Nephron (organoid): Measurements from ENCODE around the gene HPCAL1.

Experiments
- H3K27ac Mint-ChIP-seq, 3 experiments: 2 replicates each; pipeline ENCODE4 v1.8.0; 2020; ENCODE audit warnings: mixed read lengths in 3 of 3, mild to moderate bottlenecking in 2 of 3, moderate library complexity in 1 of 3
- H3K27me3 Mint-ChIP-seq: 2 replicates; pipeline ENCODE4 v1.8.0; 2021; ENCODE audit warnings: low read depth, mild to moderate bottlenecking, moderate library complexity, mixed read lengths
- H3K36me3 Mint-ChIP-seq: 2 replicates; pipeline ENCODE4 v1.8.0; 2020; ENCODE audit warnings: low read depth, mixed read lengths
- H3K4me1 Mint-ChIP-seq: 2 replicates; pipeline ENCODE4 v1.8.0; 2020; ENCODE audit warnings: mixed read lengths
- H3K4me3 Mint-ChIP-seq, 3 experiments: 2 replicates each; pipeline ENCODE4 v1.8.0; 2020; ENCODE audit warnings: mild to moderate bottlenecking in 3 of 3, mixed read lengths in 3 of 3, moderate library complexity in 2 of 3
- H3K9me3 Mint-ChIP-seq: 2 replicates; pipeline ENCODE4 v1.8.0; 2020; ENCODE audit warnings: mixed read lengths
- TF ChIP-seq, protein P1 (sequence below), 3 experiments: fragments of 200-600 bp; sonication (generic); IDR thresholded peaks; one replicate each; pipeline ENCODE4 v1.5.0; 2021; ENCODE audit warnings: antibody characterized with exemption in 3 of 3; ENCODE audit not compliant: unreplicated experiment in 3 of 3

The HPCAL1 gene

DNA sequence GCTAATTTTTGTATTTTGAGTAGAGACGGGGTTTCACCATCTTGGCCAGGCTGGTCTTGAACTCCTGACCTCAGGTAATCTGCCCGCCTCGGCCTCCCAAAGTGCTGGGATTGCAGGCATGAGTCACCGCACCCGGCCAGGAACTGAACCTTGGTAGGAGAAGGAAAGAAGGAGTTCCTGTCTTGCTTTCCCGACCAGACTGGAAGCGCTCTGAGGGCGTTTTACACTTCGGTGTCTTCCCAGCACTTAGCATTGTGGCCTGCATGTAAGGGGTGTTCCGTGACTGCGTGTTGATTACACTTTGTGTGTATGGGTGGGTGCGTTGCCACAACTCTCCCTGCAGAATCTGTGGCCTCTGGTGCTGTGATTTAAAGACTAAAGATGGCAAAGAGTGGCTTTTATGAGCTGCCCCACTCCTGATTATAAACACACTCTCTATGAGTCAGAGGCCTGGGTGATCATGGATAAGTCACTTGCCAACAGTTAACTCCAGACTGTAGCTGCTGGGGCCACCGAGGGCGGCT is 99.4 kb downstream of the HPCAL1 start:
- no peak overlapping the region for H3K27ac Mint-ChIP-seq
- peaks cover 20% of the 10 kb centered on the region for H3K36me3 Mint-ChIP-seq
- H3K4me3 Mint-ChIP-seq = no peak overlapping the region

GRCh38 chr2:10402653-10403215 is 100.0 kb downstream of the HPCAL1 start:
- H3K4me1 Mint-ChIP-seq = peaks cover 11% of the 10 kb centered on the region
- H3K27me3 Mint-ChIP-seq = peaks cover 31% of the 10 kb centered on the region
- peak overlapping the region in 1 of 3 experiments; percentile 48 for H3K27ac Mint-ChIP-seq
- TF ChIP-seq, protein P1, sequence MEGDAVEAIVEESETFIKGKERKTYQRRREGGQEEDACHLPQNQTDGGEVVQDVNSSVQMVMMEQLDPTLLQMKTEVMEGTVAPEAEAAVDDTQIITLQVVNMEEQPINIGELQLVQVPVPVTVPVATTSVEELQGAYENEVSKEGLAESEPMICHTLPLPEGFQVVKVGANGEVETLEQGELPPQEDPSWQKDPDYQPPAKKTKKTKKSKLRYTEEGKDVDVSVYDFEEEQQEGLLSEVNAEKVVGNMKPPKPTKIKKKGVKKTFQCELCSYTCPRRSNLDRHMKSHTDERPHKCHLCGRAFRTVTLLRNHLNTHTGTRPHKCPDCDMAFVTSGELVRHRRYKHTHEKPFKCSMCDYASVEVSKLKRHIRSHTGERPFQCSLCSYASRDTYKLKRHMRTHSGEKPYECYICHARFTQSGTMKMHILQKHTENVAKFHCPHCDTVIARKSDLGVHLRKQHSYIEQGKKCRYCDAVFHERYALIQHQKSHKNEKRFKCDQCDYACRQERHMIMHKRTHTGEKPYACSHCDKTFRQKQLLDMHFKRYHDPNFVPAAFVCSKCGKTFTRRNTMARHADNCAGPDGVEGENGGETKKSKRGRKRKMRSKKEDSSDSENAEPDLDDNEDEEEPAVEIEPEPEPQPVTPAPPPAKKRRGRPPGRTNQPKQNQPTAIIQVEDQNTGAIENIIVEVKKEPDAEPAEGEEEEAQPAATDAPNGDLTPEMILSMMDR (IDR thresholded peaks at IDR 0.05; ENCODE audit: unreplicated experiment in 3 of 3) = no peak
- H3K4me3 Mint-ChIP-seq = no peak overlapping the region
- H3K36me3 Mint-ChIP-seq = peaks cover 20% of the 10 kb centered on the region
- H3K9me3 Mint-ChIP-seq = no peaks in the 10 kb centered on the region

More for the DNA sequence above, 99.4 kb downstream of the HPCAL1 start:
- H3K9me3 Mint-ChIP-seq = no peaks in the 10 kb centered on the region
- peaks cover 5% of the 10 kb centered on the region for H3K4me1 Mint-ChIP-seq
- TF ChIP-seq, protein P1 (IDR thresholded peaks at IDR 0.05; ENCODE audit: unreplicated experiment in 3 of 3) = no peak
- peaks cover 25% of the 10 kb centered on the region for H3K27me3 Mint-ChIP-seq

DNA sequence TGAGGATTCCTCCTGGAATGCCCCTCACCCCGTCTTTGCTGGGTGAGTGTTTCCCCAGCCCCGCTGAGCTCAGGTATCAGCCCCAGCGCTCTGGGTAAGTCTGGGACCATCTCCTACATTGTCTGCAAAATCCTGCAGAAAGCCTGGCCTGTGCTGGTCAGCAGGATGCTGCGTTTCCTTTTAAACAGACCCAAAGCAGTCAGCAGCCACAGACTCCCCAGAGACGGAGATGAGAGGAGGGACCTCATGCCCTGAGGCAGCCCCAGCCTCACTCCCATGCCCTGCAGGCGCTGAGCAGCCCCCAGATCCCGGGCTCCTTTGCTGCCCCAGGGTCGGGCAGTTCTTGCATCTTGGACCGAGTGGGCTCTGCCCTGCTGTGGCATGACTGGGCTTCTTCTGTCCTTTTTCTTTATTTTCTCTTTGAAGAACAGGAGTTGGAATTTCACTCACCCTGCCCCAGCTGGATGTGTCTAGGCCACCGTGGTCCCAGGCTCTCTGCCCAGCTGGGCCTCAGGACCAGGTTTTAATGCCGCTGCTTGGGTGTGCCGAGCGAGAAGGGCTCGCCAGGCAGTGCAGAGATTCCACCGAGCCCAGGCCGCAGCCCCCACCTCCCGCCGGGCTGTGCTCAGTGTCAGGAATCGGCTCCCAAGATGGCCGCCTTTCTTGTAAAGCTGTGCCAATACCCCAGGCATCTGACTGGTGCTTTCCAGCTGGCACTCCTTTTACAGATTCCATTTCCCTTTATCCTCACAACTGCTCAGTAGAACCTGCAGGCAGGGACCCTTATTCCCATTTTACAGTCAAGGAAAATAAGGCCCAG is 101.8 kb downstream of the HPCAL1 start:
- Mint-ChIP-seq H3K36me3 (peaks cover 16% of the 10 kb centered on the region), H3K27ac (no peak overlapping the region)

DNA sequence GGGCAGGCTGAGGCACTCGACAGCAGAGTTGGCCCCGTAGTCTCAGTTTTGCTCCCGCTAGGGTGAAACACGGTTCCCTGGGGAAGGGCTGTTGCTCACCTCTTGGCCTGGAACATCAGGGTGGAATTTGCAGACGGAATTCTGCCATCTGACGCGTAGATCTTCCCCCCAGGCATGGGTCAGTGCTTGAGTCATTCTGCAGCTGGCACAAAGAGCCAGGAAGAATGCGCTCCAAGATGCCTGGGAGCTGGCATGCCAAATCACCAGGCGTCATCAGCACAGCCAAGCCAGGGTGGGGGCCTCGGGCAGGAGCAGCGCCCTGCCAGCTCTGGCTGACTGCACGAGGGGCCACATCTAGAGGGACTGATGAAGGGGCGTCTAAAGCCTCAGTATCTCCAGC is 102.7 kb downstream of the HPCAL1 start:
- H3K4me1 Mint-ChIP-seq = peaks cover 32% of the 10 kb centered on the region
- H3K4me3 Mint-ChIP-seq = no peak overlapping the region
- H3K9me3 Mint-ChIP-seq = no peaks in the 10 kb centered on the region
- TF ChIP-seq, protein P1 (IDR thresholded peaks at IDR 0.05; ENCODE audit: unreplicated experiment in 3 of 3) = no peak
- peaks cover 10% of the 10 kb centered on the region for H3K36me3 Mint-ChIP-seq
- peaks cover 51% of the 10 kb centered on the region for H3K27me3 Mint-ChIP-seq
- peak overlapping the region in 1 of 3 experiments; percentile 35 for H3K27ac Mint-ChIP-seq

More for the DNA sequence above, 101.8 kb downstream of the HPCAL1 start:
- Mint-ChIP-seq H3K27me3 (peaks cover 47% of the 10 kb centered on the region), H3K9me3 (no peaks in the 10 kb centered on the region), H3K4me3 (no peak overlapping the region), H3K4me1 (peaks cover 26% of the 10 kb centered on the region)
- TF ChIP-seq, protein P1 (IDR thresholded peaks at IDR 0.05; ENCODE audit: unreplicated experiment in 3 of 3) = no peak

DNA sequence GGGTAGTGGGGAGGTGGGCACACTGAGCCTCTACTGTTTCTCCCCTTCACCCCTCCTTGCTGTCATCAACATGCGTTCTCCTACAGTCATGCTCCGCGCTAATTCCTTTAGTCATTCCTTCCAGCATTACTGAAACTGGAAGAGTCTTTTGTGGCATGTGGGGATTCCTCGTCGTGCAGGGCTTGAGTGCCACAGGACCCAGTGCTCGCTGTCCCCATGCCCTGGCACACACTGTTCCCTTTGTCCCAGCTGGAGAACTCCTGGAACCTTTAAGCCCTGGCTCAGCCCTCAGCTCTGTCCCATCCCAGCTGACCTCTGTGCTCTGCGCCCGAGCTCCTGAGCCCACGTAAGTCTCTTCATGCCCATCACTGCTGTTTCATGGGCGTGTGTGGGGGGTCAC is 103.3 kb downstream of the HPCAL1 start:
- Mint-ChIP-seq H3K27me3 (peaks cover 51% of the 10 kb centered on the region), H3K36me3 (peaks cover 5% of the 10 kb centered on the region), H3K4me3 (no peak overlapping the region), H3K27ac (peak overlapping the region in 1 of 3 experiments; percentile 35), H3K9me3 (no peaks in the 10 kb centered on the region), H3K4me1 (peaks cover 38% of the 10 kb centered on the region)
- TF ChIP-seq, protein P1 (IDR thresholded peaks at IDR 0.05; ENCODE audit: unreplicated experiment in 3 of 3) = no peak
